ENCODE measurements around the gene GINS2. TPM values are rescaled to one million over a fixed set of nuclear protein-coding genes. Genes with fewer than 3 reads are reported as not detected.

GINS2 gene
- total RNA-seq, 1 donor = 1.8 TPM

- peak; percentile 100 for DNase-seq (ENCODE audit: insufficient read length, low spot score, missing footprints)
- peak; percentile 86 for TF ChIP-seq CTCF (IDR thresholded peaks at IDR 0.05; ENCODE audit: extremely low read depth, low read depth, low read length)
- Histone ChIP-seq H3K4me1 (ENCODE audit: insufficient read depth, low read length) (no peaks in the 10 kb centered on the region), H3K27me3 (ENCODE audit: insufficient read depth, low read length) (no peaks in the 10 kb centered on the region), H3K27ac (ENCODE audit: low read depth, low read length) (no peak overlapping the region), H4K20me1 (ENCODE audit: insufficient read depth, low read length) (peaks cover 62% of the 10 kb centered on the region), H3K4me2 (ENCODE audit: insufficient read depth, low read length) (no peak overlapping the region), H3K9me3 (ENCODE audit: low read depth, low read length) (no peaks in the 10 kb centered on the region), H3K4me3 (ENCODE audit: insufficient read depth, low read length) (no peak overlapping the region), H3K36me3 (ENCODE audit: insufficient read depth, low read length) (peaks cover 83% of the 10 kb centered on the region), H2AFZ (ENCODE audit: low read length) (no peak overlapping the region), H3K79me2 (ENCODE audit: insufficient read depth, low read length) (no peaks in the 10 kb centered on the region)
Observed at GRCh38 chr16:85659805-85660511, 28.8 kb downstream of the GINS2 start.

- Histone ChIP-seq H3K4me2 (ENCODE audit: insufficient read depth, low read length) (no peak overlapping the region), H3K27ac (ENCODE audit: low read depth, low read length) (no peak overlapping the region), H3K4me1 (ENCODE audit: insufficient read depth, low read length) (no peaks in the 10 kb centered on the region), H3K9me3 (ENCODE audit: low read depth, low read length) (no peaks in the 10 kb centered on the region), H4K20me1 (ENCODE audit: insufficient read depth, low read length) (peaks cover 61% of the 10 kb centered on the region), H3K79me2 (ENCODE audit: insufficient read depth, low read length) (no peaks in the 10 kb centered on the region), H3K4me3 (ENCODE audit: insufficient read depth, low read length) (no peak overlapping the region), H3K27me3 (ENCODE audit: insufficient read depth, low read length) (no peaks in the 10 kb centered on the region), H3K36me3 (ENCODE audit: insufficient read depth, low read length) (peaks cover 82% of the 10 kb centered on the region), H2AFZ (ENCODE audit: low read length) (no peak overlapping the region)
- DNase-seq (ENCODE audit: insufficient read length, low spot score, missing footprints) = no peak
- no peak for TF ChIP-seq CTCF (IDR thresholded peaks at IDR 0.05; ENCODE audit: extremely low read depth, low read depth, low read length)
Observed at GRCh38 chr16:85659336-85659735, 29.4 kb downstream of the GINS2 start.

GRCh38 chr16:85658504-85659326, 30.0 kb downstream of the GINS2 start:
- Histone ChIP-seq H3K36me3 (ENCODE audit: insufficient read depth, low read length) (peaks cover 77% of the 10 kb centered on the region), H4K20me1 (ENCODE audit: insufficient read depth, low read length) (peaks cover 65% of the 10 kb centered on the region), H2AFZ (ENCODE audit: low read length) (no peak overlapping the region), H3K27me3 (ENCODE audit: insufficient read depth, low read length) (no peaks in the 10 kb centered on the region), H3K27ac (ENCODE audit: low read depth, low read length) (no peak overlapping the region), H3K9me3 (ENCODE audit: low read depth, low read length) (no peaks in the 10 kb centered on the region), H3K4me3 (ENCODE audit: insufficient read depth, low read length) (no peak overlapping the region), H3K4me2 (ENCODE audit: insufficient read depth, low read length) (no peak overlapping the region), H3K79me2 (ENCODE audit: insufficient read depth, low read length) (peaks cover under 1% of the 10 kb centered on the region), H3K4me1 (ENCODE audit: insufficient read depth, low read length) (no peaks in the 10 kb centered on the region)
- TF ChIP-seq CTCF (IDR thresholded peaks at IDR 0.05; ENCODE audit: extremely low read depth, low read depth, low read length) = no peak
- peak; percentile 82 for DNase-seq (ENCODE audit: insufficient read length, low spot score, missing footprints)

- Histone ChIP-seq H4K20me1 (ENCODE audit: insufficient read depth, low read length) (peaks cover 69% of the 10 kb centered on the region), H3K4me2 (ENCODE audit: insufficient read depth, low read length) (no peak overlapping the region), H3K9me3 (ENCODE audit: low read depth, low read length) (no peaks in the 10 kb centered on the region), H3K4me3 (ENCODE audit: insufficient read depth, low read length) (no peak overlapping the region), H3K4me1 (ENCODE audit: insufficient read depth, low read length) (peaks cover 4% of the 10 kb centered on the region), H2AFZ (ENCODE audit: low read length) (no peak overlapping the region), H3K79me2 (ENCODE audit: insufficient read depth, low read length) (peaks cover 4% of the 10 kb centered on the region), H3K36me3 (ENCODE audit: insufficient read depth, low read length) (peaks cover 70% of the 10 kb centered on the region), H3K27ac (ENCODE audit: low read depth, low read length) (no peak overlapping the region), H3K27me3 (ENCODE audit: insufficient read depth, low read length) (no peaks in the 10 kb centered on the region)
- no peak for TF ChIP-seq CTCF (IDR thresholded peaks at IDR 0.05; ENCODE audit: extremely low read depth, low read depth, low read length)
- peak; percentile 54 for DNase-seq (ENCODE audit: insufficient read length, low spot score, missing footprints)
Observed at GRCh38 chr16:85657996-85658395, 30.8 kb downstream of the GINS2 start.

Measured in osteoblast (primary cell).